HepG2 (cell line): ENCODE results near the gene LINGO3. TPM values are rescaled to one million over a fixed set of nuclear protein-coding genes. Genes with fewer than 3 reads are reported as not detected.

ENCODE experiments used
- CCDC6 ChIP-seq: sonication (generic); formaldehyde crosslinking; IDR thresholded peaks from 2 replicates; pipeline ENCODE4 v1.8.1; 2022; ENCODE audit warnings: mild to moderate bottlenecking, missing genetic modification reagents, moderate library complexity
- HNRNPL ChIP-seq: fragments of 200-400 bp; formaldehyde crosslinking; IDR thresholded peaks from 2 replicates; pipeline ENCODE4 v1.6.1; 2017; ENCODE audit warnings: mild to moderate bottlenecking, low read depth, low read length
- IKZF1 ChIP-seq: fragments of 450-650 bp; IDR thresholded peaks from 2 replicates; pipeline ENCODE4 v1.7.1; 2016
- KAT8 ChIP-seq: IDR thresholded peaks from 2 replicates; pipeline ENCODE4 v1.6.1; 2016; ENCODE audit warnings: missing genetic modification reagents, missing compliant biosample characterization
- KDM3A ChIP-seq: IDR thresholded peaks from 2 replicates; pipeline ENCODE4 v1.6.1; 2018; ENCODE audit warnings: low read depth, missing compliant biosample characterization
- NR1H2 ChIP-seq: sonication (generic); formaldehyde crosslinking; IDR thresholded peaks from 2 replicates; pipeline ENCODE4 v1.8.1; 2022; ENCODE audit warnings: low read depth, missing genetic modification reagents, borderline replicate concordance
- RBFOX2 ChIP-seq: fragments of 200-400 bp; formaldehyde crosslinking; IDR thresholded peaks from 2 replicates; pipeline ENCODE4 v1.6.1; 2017; ENCODE audit warnings: low read depth, mild to moderate bottlenecking, low read length
- SPEN ChIP-seq: sonication (generic); formaldehyde crosslinking; IDR thresholded peaks from 2 replicates; pipeline ENCODE4 v1.5.1; 2020; ENCODE audit warnings: low read depth, mild to moderate bottlenecking, missing genetic modification reagents
- TCF12 ChIP-seq, 2 experiments: fragments of 450-650 bp in 1 of 2; sonication (generic) in 1 of 2; formaldehyde crosslinking in 1 of 2; IDR thresholded peaks; 2 replicates each; pipeline versions ENCODE4 v1.6.1 to v1.8.0; 2017 to 2022; ENCODE audit warnings: antibody characterized with exemption in 1 of 2, mild to moderate bottlenecking in 1 of 2, missing genetic modification reagents in 1 of 2, moderate library complexity in 1 of 2
- ZNF430 ChIP-seq: sonication (generic); formaldehyde crosslinking; IDR thresholded peaks from 2 replicates; pipeline ENCODE4 v1.9.0; 2021; ENCODE audit warnings: mild to moderate bottlenecking, missing genetic modification reagents
- ZNF549 ChIP-seq: sonication (generic); formaldehyde crosslinking; IDR thresholded peaks from 2 replicates; pipeline ENCODE4 v1.5.0; 2020; ENCODE audit warnings: missing genetic modification reagents
- ZNF589 ChIP-seq: sonication (generic); formaldehyde crosslinking; conservative IDR thresholded peaks from 2 replicates; pipeline ENCODE4 v1.8.0; 2022; ENCODE audit warnings: mild to moderate bottlenecking, moderate library complexity, missing genetic modification reagents
- ZNF737 ChIP-seq: sonication (generic); formaldehyde crosslinking; IDR thresholded peaks from 2 replicates; pipeline ENCODE4 v1.5.0; 2020; ENCODE audit warnings: missing genetic modification reagents, mild to moderate bottlenecking, borderline replicate concordance
- polyA plus RNA-seq, 8 experiments: library from polyadenylated mRNA; depleted of rRNA in 3 of 8; stranded (reverse) in 7 of 8; unstranded in 1 of 8; fragments of >200 nt; fragmentation: Illumina TruSeq in 4 of 8; extraction: Trizol in 4 of 8; gene quantifications; 2 replicates each; pipeline versions ENCODE4 v1.2.1 to v1.2.3, GENCODE V29; 2011 to 2016; ENCODE audit warnings: low read depth in 4 of 8, missing spikeins in 1 of 8, mixed read lengths in 1 of 8; ENCODE audit not compliant: insufficient read depth in 1 of 8
- total RNA-seq, 5 experiments: library from RNA; depleted of rRNA; stranded (reverse); fragments of >200 nt; fragmentation: Illumina TruSeq; extraction: Trizol; gene quantifications; 2 replicates each; pipeline ENCODE4 v1.2.3, GENCODE V29; 2016; ENCODE audit warnings: low read depth in 1 of 5
- TF ChIP-seq, protein P1 (sequence below): sonication (generic); formaldehyde crosslinking; IDR thresholded peaks from 2 replicates; pipeline ENCODE4 v1.4.0; 2020; ENCODE audit warnings: low read depth, mild to moderate bottlenecking, missing genetic modification reagents
- TF ChIP-seq, protein P2 (sequence below): sonication (generic); formaldehyde crosslinking; IDR thresholded peaks from 2 replicates; pipeline ENCODE4 v1.4.0; 2020; ENCODE audit warnings: missing genetic modification reagents
- TF ChIP-seq, protein P3 (sequence below): sonication (generic); formaldehyde crosslinking; IDR thresholded peaks from 2 replicates; pipeline ENCODE4 v1.5.0; 2020; ENCODE audit warnings: mild to moderate bottlenecking, missing genetic modification reagents, borderline replicate concordance
- TF ChIP-seq, protein P4 (sequence below): sonication (generic); formaldehyde crosslinking; IDR thresholded peaks from 2 replicates; pipeline ENCODE4 v1.5.0; 2020; ENCODE audit warnings: missing genetic modification reagents

LINGO3 gene
- total and polyA plus RNA-seq, 2 of the 13 experiments (the other 11 are each of a cell fraction or from before 2014, with no cell fraction given), result not detected

DNA sequence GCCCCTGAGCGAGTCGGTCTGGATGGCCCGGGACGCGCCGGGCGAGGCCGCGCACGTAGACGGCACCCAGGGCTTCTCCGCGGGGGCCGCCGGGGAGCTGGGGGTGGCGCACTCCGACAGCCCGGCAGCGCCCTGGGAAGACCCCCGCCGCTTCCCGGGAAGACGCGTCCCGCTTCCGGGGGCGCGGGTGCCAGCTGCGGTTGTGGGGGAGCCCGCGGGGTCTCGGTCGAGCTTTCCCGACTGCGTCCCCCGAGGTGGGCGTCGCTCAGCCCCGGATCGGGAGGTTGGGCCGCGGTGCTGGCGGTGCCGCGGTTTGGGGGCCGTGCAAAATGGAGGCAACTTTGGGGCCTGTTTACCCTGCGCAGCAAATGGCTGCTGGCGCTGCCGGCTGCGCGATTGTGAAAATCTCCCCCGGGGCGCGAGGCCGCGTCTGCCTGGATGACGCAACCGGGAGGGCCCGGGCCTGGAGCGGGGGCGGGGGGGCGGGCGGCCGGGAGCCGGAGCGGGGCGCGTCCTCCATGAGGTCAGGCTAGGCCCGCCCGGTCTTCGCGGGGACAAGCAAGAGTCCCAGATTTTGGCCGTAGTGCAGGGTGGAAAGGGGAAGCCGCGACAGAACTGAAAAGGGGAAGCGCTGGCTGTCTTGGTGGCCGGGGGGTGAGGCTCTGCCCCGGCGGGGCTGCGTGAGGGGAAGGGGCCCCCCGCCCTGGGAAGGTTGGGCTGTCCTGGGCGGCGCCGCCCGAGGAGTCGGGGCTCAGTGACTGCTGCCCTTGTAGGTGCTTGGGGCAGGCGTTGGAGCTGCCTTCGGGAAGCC is 37.3 kb downstream of the LINGO3 start (continued):
- TF ChIP-seq, protein P1, sequence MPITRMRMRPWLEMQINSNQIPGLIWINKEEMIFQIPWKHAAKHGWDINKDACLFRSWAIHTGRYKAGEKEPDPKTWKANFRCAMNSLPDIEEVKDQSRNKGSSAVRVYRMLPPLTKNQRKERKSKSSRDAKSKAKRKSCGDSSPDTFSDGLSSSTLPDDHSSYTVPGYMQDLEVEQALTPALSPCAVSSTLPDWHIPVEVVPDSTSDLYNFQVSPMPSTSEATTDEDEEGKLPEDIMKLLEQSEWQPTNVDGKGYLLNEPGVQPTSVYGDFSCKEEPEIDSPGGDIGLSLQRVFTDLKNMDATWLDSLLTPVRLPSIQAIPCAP (CRISPR knock-in tag), result no peak
- TF ChIP-seq, protein P2, sequence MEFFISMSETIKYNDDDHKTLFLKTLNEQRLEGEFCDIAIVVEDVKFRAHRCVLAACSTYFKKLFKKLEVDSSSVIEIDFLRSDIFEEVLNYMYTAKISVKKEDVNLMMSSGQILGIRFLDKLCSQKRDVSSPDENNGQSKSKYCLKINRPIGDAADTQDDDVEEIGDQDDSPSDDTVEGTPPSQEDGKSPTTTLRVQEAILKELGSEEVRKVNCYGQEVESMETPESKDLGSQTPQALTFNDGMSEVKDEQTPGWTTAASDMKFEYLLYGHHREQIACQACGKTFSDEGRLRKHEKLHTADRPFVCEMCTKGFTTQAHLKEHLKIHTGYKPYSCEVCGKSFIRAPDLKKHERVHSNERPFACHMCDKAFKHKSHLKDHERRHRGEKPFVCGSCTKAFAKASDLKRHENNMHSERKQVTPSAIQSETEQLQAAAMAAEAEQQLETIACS (CRISPR knock-in tag), result peak; percentile 36; the same call in 1 of the 2 replicates
- TF ChIP-seq ZNF589 (CRISPR knock-in tag) (0 out of 2 replicates have a peak, but pooled peaks have one; percentile 35), TCF12 (IDR thresholded peaks at IDR 0.05) (no peak), TCF12 (CRISPR knock-in tag; IDR thresholded peaks at IDR 0.05) (no peak), KDM3A (CRISPR knock-in tag) (peak; percentile 13; the same call in 1 of the 2 replicates), NR1H2 (CRISPR knock-in tag) (no peak), ZNF430 (CRISPR knock-in tag) (no peak), RBFOX2 (peak; percentile 76), SPEN (0 out of 2 replicates have a peak, but pooled peaks have one; percentile 16), ZNF549 (CRISPR knock-in tag) (no peak), KAT8 (CRISPR knock-in tag) (peak; percentile 4; the same call in 1 of the 2 replicates), CCDC6 (CRISPR knock-in tag) (peak; percentile 58; the same call in 1 of the 2 replicates), IKZF1 (no peak), ZNF737 (0 out of 2 replicates have a peak, but pooled peaks have one; percentile 18), HNRNPL (0 out of 2 replicates have a peak, but pooled peaks have one; percentile 37)
- TF ChIP-seq, protein P3, sequence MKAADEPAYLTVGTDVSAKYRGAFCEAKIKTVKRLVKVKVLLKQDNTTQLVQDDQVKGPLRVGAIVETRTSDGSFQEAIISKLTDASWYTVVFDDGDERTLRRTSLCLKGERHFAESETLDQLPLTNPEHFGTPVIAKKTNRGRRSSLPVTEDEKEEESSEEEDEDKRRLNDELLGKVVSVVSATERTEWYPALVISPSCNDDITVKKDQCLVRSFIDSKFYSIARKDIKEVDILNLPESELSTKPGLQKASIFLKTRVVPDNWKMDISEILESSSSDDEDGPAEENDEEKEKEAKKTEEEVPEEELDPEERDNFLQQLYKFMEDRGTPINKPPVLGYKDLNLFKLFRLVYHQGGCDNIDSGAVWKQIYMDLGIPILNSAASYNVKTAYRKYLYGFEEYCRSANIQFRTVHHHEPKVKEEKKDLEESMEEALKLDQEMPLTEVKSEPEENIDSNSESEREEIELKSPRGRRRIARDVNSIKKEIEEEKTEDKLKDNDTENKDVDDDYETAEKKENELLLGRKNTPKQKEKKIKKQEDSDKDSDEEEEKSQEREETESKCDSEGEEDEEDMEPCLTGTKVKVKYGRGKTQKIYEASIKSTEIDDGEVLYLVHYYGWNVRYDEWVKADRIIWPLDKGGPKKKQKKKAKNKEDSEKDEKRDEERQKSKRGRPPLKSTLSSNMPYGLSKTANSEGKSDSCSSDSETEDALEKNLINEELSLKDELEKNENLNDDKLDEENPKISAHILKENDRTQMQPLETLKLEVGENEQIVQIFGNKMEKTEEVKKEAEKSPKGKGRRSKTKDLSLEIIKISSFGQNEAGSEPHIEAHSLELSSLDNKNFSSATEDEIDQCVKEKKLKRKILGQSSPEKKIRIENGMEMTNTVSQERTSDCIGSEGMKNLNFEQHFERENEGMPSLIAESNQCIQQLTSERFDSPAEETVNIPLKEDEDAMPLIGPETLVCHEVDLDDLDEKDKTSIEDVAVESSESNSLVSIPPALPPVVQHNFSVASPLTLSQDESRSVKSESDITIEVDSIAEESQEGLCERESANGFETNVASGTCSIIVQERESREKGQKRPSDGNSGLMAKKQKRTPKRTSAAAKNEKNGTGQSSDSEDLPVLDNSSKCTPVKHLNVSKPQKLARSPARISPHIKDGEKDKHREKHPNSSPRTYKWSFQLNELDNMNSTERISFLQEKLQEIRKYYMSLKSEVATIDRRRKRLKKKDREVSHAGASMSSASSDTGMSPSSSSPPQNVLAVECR, result peak; percentile 59; the same call in 1 of the 2 replicates
- TF ChIP-seq, protein P4, sequence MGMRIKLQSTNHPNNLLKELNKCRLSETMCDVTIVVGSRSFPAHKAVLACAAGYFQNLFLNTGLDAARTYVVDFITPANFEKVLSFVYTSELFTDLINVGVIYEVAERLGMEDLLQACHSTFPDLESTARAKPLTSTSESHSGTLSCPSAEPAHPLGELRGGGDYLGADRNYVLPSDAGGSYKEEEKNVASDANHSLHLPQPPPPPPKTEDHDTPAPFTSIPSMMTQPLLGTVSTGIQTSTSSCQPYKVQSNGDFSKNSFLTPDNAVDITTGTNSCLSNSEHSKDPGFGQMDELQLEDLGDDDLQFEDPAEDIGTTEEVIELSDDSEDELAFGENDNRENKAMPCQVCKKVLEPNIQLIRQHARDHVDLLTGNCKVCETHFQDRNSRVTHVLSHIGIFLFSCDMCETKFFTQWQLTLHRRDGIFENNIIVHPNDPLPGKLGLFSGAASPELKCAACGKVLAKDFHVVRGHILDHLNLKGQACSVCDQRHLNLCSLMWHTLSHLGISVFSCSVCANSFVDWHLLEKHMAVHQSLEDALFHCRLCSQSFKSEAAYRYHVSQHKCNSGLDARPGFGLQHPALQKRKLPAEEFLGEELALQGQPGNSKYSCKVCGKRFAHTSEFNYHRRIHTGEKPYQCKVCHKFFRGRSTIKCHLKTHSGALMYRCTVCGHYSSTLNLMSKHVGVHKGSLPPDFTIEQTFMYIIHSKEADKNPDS (CRISPR knock-in tag), result 0 out of 2 replicates have a peak, but pooled peaks have one; percentile 59
